WI38 (cell line): ENCODE data around the gene RAB22A.

Experiments
- H3K4me3 ChIP-seq: 2 replicates; pipeline ENCODE4 v1.5.1; 2011; ENCODE audit warnings: low read depth, mild to moderate bottlenecking, control low read depth, low read length
- TF ChIP-seq, protein P1 (sequence below): IDR thresholded peaks from 2 replicates; pipeline ENCODE4 v1.5.1; 2012; ENCODE audit warnings: low read depth, mild to moderate bottlenecking, control low read depth, low read length

RAB22A gene

DNA sequence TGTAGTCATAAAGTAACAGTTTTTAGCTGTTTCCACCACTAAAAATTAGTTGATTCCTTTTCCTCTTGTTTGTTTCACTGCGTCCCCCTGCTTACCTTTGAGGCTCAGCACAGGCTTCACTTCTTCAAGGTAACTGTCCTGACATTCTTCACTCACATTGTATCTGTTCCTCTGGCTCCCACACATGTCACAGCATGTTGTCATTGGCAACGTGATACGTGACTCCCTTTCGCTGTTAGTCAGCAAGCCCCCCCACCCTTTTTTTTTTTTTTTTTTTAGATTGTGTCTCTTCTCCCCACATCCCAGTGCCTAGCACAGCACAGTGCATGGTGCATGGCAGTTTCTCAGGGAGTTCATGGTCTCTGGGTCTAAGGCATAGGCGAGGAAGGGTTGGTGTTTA lies 92.8 kb downstream of the RAB22A start:
- TF ChIP-seq, protein P1, sequence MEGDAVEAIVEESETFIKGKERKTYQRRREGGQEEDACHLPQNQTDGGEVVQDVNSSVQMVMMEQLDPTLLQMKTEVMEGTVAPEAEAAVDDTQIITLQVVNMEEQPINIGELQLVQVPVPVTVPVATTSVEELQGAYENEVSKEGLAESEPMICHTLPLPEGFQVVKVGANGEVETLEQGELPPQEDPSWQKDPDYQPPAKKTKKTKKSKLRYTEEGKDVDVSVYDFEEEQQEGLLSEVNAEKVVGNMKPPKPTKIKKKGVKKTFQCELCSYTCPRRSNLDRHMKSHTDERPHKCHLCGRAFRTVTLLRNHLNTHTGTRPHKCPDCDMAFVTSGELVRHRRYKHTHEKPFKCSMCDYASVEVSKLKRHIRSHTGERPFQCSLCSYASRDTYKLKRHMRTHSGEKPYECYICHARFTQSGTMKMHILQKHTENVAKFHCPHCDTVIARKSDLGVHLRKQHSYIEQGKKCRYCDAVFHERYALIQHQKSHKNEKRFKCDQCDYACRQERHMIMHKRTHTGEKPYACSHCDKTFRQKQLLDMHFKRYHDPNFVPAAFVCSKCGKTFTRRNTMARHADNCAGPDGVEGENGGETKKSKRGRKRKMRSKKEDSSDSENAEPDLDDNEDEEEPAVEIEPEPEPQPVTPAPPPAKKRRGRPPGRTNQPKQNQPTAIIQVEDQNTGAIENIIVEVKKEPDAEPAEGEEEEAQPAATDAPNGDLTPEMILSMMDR: no peak
- no peak overlapping the region for H3K4me3 ChIP-seq

DNA sequence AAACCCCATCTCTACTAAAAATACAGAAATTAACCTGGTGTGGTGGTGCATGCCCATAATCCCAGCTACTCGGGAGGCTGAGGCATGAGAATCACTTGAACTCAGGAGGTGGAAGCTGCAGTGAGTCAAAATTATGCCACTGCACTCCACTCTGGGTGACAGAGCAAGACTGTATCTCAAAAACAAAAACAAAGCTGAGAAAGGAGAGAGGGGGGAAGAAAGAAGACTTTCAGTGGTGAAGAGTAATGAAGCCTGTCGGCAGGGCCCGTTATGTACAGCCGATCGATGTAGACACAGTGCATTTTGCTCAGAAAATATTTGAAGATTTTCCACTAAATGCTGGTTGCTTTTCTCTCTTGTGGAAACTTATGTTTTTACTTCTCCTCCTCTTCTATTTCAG lies 93.3 kb downstream of the RAB22A start:
- TF ChIP-seq, protein P1: no peak
- H3K4me3 ChIP-seq: no peak overlapping the region

DNA sequence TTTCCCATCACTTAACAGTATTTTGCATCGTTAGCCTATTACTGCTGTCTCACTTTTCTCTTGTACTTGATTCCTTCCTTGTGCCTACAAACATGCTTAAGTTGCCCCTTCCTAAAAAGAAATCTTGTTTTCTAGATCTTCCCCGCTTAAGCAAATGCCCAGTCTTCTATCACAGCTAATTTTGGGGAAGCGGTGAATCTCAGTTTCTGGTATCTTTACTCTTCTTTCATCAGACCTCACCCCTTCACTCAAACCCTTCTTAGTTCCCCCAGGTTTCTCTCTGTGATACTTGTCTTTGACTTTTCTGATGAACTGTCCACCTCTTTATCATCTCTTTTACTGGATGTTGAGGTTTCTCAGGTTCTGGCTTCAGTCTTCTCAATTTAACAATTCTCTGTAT lies 93.8 kb downstream of the RAB22A start:
- TF ChIP-seq, protein P1: no peak
- no peak overlapping the region for H3K4me3 ChIP-seq

DNA sequence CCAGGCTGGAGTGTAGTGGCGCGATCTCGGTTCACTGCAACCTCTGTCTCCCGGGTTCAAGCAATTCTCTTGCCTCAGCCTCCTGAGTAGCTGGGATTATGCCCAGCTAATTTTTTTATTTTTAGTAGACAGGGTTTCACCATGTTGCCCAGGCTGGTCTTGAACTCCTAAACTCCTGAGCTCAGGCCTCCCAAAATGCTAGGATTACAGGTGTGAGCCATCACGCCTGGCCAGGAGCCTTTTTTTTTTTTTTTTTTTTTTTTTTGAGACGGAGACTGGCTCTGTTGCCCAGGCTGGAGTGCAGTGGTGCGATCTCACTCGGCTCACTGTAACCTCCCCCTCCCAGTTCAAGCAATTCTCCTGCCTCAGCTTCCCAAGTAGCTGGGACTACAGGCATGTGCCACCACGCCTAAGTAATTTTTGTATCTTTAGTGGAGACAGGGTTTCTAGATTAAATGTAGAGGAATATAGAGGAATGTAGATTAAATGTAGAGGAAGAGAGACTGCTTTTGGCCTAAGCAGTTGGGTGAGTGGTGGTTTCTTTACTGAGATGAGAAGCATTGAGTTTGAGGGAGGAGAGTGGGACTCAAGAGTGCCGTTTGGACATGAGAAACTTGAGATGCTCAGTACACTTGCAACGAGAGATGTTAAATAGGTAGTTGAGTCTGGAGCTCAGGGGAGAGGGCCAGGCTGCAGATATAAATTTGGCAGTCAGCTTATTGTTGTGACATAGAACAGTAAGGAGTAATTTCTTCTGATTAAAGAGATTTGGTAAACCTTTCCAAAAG lies 96.2 kb downstream of the RAB22A start:
- TF ChIP-seq, protein P1: no peak
- no peak overlapping the region for H3K4me3 ChIP-seq

DNA sequence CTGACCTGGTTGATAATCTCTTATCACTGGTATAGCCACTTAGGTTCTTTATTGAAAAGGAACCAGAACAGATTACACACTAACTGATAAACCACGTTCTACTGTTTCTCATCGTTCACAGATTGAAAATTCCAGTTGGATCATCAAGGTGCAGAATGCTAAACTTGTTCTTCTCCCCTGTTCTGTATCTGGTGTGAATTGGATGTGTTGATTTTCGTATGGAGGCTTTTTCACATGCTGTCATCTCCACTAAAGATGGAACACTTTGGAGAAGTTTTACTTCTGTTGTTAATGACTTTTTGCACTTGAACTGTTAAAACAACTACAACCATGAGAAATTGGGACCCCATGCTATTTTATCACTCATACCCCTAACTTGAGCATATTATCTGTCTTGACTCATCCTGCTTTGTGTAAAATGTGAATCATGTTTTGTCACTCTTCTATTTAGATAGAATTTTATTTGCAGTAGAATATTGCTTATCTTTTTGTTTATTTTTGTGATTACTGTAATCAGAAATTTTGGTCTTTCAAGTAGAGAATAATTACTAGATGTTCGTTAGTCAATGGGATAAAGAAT lies 97.0 kb downstream of the RAB22A start:
- H3K4me3 ChIP-seq: no peak overlapping the region
- TF ChIP-seq, protein P1: no peak

DNA sequence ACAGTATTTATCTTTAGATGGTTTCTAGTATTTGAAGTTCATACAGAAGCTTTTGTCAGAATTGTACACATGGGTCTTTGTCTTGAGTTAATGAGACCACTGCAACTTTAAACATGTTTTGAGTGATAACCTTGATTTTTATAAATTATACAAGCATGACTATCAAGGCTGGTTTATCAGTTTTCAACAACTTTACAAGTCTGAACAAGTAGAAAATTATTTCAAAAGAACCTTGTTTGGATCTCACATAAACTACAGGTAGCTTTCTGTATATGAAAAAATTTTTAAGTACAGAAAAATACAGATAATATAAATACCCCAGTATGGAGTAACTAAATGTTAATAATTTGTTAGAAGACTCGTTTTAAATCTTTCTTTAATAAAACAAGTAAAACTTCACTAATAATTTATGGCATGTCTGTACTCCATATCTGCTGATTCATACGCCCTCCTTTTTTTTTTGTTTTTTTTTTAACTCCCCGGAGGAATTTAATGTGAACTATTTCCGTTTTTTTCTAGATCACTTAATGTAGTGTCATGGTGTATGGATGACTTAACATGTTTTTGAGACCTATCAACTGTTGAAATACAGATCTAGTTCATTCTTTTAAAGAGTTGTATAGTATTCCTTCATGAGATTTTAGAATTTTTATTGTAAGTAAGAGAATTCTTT lies 97.8 kb downstream of the RAB22A start:
- no peak overlapping the region for H3K4me3 ChIP-seq
- TF ChIP-seq, protein P1: no peak
